SK-MEL-5 (cell line): ENCODE results near the gene GLOD4. TPM values are rescaled to one million over a fixed set of nuclear protein-coding genes. Genes with fewer than 3 reads are reported as not detected.

Experiments
- DNase-seq: peaks from one replicate; pipeline ENCODE4 v3.0.0-alpha.2; 2016; ENCODE audit warnings: low read depth, low spot score
- in situ Hi-C: cut with HindIII; loops from 2 replicates; pipeline ENCODE4 v1.10.0; 2016; ENCODE audit warnings: low sequenced_read_pairs, high pct_unique_total_duplicates, low pct_unique_long_range_greater_than_20kb
- total RNA-seq: library from RNA; depleted of rRNA; stranded (reverse); fragments of >200 nt; shearing (Covaris generic); gene quantifications from 2 replicates; pipeline ENCODE4 v1.2.3, GENCODE V29; 2014; rRNA removed

The GLOD4 gene
- total RNA-seq, 1 experiment from 2014 or later = 89.3 TPM

DNA sequence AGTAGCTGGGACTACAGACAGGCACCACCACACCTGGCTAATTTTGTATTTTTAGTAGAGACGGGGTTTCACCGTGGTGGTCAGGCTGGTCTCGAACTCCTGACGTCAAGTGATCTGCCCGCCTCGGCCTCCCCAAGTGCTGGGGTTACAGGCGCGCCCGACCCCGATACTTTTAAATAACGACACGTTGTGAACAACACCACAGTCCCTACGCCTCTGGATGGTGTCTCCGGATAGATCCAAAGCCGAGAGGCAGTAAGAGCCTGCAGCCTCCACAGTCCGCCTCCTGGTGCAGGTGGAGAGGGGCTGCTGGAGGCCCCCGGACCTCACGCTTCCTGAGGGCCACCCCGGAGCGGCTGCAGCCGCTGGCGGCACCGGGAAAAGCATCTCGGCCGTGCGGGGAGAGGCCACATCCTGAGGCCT lies 50.4 kb downstream of the GLOD4 start:
- in situ Hi-C loops = no loop called here
- no peak for DNase-seq

DNA sequence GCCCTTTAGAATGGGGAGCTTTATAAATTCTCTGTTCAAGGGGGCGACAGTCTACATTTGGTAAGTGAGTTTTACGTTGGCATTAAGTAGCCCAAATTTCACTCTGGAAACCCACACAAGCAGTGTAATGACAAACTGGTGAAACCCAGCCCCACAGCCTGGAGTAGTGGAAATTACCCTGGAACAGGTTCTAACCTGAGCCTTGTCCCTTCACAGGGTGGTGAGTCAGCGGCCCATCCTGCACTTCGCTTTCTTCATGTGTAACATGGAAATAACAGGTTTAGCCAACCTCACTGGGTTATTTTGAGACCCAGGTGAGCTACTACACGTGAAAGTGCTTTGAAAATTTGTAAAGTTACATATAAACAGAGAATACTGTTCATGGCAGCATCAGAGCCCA lies 53.2 kb downstream of the GLOD4 start:
- DNase-seq = no peak
- in situ Hi-C loops = no loop called here

DNA sequence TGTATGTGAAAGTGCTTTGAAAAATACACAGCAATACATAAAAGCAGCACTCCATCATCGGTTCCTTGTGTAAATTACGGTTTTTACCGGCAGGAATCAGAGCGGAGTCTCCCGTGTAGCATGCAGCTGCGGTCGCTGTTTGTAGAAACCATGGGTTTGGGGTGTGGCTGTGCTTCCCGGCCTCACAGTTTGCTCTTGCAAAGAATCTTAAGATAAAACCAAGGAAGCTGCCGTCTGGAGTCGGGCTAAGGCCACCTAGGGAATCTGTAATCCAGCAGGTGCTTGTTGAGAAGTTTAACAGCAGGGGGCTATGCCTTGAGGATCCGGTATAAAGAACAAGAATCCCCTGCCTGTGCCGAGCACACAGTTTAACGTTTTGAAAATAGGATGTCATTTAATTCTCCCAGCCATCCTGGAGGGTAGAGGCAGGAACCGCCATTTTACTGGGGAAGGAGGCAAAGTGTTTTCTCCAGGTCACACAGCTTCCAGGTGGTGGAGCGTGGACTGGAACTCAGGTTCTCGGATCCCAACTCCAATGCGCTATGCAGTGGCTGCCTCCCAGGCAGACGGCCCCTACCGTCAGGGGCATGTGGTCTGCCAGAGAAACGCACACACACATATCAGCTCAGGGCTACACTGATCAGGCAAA lies 55.7 kb downstream of the GLOD4 start:
- in situ Hi-C loops = no loop called here
- DNase-seq = no peak

DNA sequence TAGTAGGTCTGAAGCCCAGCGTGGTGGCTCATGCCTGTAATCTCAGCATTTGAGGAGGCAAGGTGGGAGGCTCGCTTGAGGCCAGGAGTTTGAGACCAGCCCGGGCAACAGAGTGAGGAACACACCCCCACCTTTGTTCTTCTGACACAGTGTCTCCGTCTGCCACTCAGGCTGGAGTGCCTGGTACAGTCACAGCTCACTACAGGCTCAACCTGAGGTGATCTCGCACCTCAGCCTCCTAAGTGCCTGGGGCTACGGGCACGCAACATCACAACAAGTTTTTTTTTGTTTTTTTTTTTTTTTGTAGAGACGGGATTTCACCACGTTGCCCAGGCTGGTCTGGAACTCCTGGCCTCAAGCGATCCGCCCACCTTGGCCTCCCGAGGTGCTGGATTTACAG lies 56.3 kb downstream of the GLOD4 start:
- in situ Hi-C loops = no loop called here
- no peak for DNase-seq

DNA sequence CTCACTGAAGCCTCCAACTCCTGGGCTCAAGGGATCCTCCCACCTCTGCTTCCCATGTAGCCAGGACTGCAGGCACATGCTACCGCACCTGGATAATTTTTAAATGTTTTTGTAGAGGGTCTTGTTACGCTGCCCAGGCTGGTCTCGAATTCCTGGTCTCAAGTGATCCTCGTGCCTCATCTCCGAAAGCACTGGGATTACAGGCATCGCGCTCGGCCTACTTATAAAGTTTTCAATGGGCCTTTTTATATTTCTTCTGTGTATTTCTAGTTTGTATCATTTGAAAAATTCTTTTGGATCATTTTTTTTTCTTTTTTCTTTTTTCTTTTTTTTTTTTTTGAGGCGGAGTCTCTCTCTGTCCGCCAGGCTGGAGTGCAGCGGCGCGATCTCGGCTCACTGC lies 57.0 kb downstream of the GLOD4 start:
- no peak for DNase-seq
- in situ Hi-C loops = no loop called here

DNA sequence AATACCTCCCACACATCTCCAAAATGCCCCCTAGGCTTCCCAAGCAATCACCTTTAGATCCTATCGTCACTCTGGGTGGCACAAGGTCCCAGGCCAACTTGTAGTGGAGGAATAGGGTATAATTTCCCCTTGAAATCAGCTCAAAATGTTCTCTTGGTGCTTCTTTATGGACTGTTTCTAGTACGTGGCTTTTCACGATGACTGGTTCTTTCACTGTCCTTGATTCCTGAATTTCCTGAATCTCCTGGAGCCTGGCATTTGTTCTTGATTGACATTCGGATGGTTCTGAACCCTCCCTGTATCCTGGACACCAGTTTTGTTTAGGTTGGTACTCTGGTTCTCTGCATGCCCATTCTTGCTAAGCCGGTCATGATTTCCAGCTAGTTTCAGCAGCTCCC lies 60.5 kb downstream of the GLOD4 start:
- no peak for DNase-seq
- in situ Hi-C loops = no loop called here

DNA sequence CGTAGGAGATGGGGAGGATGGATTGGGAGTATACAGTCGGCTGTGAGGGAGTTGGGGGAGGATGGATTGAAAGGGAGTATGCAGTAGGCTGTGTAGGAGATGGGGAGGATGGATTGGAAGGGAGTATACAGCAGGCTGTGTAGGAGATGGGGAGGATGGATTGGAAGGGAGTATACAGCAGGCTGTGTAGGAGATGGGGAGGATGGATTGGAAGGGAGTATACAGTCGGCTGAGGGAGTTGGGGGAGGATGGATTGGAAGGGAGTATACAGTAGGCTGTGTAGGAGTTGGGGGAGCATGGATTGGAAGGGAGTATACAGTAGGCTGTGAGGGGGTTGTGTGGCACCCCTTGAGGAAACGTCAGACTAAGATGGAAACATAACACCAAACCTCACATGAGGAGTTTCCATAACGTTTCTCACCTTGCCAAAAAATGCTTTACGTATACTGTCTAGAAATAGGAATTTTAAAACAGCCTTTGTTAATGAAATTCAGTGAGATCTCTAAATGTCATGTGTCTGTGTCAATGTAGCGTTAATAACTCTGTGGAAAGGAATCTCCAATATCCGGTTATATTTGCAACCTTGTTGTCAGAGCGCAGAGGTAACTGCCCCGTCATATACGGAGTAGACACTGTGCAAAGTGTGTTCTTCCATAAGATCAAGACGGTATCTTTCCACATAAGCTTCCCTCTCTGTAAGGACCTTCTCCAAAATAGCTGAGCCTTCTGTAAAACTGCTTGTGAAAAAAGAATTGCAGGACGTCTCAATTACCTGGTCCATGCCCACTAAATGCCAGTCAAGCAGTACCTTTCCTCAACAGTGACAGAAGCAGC lies 61.2 kb downstream of the GLOD4 start:
- in situ Hi-C loops = no loop called here
- no peak for DNase-seq

DNA sequence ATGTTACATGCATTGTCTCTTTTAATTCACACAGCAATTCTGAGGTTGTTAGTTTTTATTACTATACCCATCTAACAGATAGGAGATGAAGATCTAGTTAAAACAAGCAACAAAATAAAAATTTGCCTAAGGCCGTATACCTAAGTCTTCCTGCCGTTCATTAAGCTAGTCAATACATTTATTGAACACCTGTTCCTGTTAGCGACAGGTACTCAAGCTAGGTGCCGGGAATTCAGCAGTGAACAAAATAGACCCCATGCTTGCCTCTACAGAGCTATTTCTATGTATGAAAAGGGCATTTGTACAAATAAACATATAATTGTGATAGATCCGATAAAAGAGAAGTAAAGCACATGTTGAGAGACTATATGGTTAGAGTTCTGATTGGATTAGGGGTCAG lies 64.0 kb downstream of the GLOD4 start:
- in situ Hi-C loops = no loop called here
- DNase-seq = no peak

Other genes starting within 250 kb of the GLOD4 start
- gene VPS53, start 67.4 kb downstream of the GLOD4 start, total RNA-seq = 30.2 and 31.7 TPM in 2 replicates
- gene TLCD3A, start 49.7 kb downstream of the GLOD4 start, total RNA-seq = 22.7 and 23.2 TPM in 2 replicates
- gene GEMIN4, start 30.0 kb downstream of the GLOD4 start, total RNA-seq = 13.0 and 14.4 TPM in 2 replicates
- 29.5 and 33.3 TPM in 2 replicates for gene MRM3, start 73 bp upstream of the GLOD4 start, total RNA-seq
- 12.4 and 15.8 TPM in 2 replicates for gene NXN, start 197.5 kb upstream of the GLOD4 start, total RNA-seq
- gene TIMM22, start 214.8 kb upstream of the GLOD4 start, total RNA-seq = 24.2 and 24.9 TPM in 2 replicates